GM21619 (cell line): ENCODE measurements around the gene MAP1B.

Experiments
- ATAC-seq: cut with Tn5 transposase; IDR thresholded peaks from one replicate; pipeline ENCODE4 v1.9.1; 2021; ENCODE audit not compliant: unreplicated experiment

Gene MAP1B

GRCh38 chr5:72244862-72245371 is 137.6 kb downstream of the MAP1B start:
- ATAC-seq = peak; percentile 91

GRCh38 chr5:72245546-72245945 is 138.3 kb downstream of the MAP1B start:
- ATAC-seq = no peak

GRCh38 chr5:72245951-72246532 is 138.8 kb downstream of the MAP1B start:
- ATAC-seq = no peak

GRCh38 chr5:72246954-72247442 is 139.7 kb downstream of the MAP1B start:
- no peak for ATAC-seq

DNA sequence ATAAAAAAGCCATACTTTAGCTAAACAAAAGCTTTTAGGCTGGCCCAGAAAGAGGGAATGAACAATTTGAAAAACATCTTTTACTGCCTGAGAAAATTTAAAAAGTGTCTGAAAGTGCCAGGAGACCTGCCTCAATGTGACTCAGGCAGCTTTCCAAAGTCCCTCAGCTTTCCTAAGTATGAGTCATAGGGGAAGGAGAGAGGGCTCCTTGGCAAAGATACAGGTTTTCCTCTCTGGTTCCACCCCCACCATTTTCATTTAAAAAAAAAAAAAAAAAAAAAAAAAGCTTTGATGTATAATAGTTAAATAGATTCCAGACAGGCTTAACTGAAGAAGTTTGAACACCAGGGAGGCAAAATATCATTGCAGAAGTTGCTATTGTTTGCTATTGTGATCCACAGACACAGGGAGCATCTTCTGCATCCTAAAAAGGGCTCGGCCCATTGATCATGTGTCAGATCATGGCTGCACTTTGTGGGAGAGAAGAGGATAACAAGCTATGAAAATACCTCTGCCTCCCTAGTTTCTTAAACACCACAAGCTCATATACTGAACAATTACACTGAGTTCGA is 141.2 kb downstream of the MAP1B start:
- ATAC-seq = no peak

DNA sequence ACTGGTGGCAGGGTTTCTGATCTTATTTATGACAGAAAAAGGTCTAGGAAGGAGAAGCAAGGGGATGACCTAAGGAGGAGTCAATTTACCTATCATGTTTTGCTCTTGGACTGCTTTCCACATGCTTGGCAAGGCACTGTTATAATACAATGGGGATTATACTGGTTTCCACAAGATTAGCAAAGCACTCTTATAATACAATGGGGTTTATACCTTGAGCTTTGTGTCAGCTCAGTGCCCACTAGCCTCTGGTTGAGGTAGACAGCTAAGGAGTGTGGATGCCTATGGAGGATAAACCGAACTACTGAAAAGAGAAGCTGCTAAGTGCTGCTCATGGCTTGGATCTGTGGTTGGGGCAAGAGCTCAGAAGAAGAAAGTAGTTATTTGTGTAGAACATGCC is 144.1 kb downstream of the MAP1B start:
- ATAC-seq = no peak

- no peak for ATAC-seq
Measured at GRCh38 chr5:72252008-72252407, 144.7 kb downstream of the MAP1B start.

- ATAC-seq = no peak
Measured at GRCh38 chr5:72252574-72253155, 145.4 kb downstream of the MAP1B start.

- no peak for ATAC-seq
Measured at GRCh38 chr5:72255237-72255636, 148.0 kb downstream of the MAP1B start.

- ATAC-seq = no peak
Measured at GRCh38 chr5:72255670-72256069, 148.4 kb downstream of the MAP1B start.

GRCh38 chr5:72256536-72256935 is 149.3 kb downstream of the MAP1B start:
- ATAC-seq = no peak
